ENCODE data around the gene CXCL16. TPM values are rescaled to one million over a fixed set of nuclear protein-coding genes. Genes with fewer than 3 reads are reported as not detected.

Gene CXCL16
- 0.41 TPM in 1 of 2 replicates, not detected in the other for total RNA-seq (2014; rRNA removed; shearing (Covaris generic); ENCODE audit: low replicate concordance)

GRCh38 chr17:4739122-4740024, at the start of gene CXCL16, which contains the start of gene ZMYND15:
Gene CXCL16 (minus strand): TSS chr17:4739928. CDS start chr17:4739339, 589 bp downstream.
Gene ZMYND15 (plus strand): TSS chr17:4739833. CDS start chr17:4740549, 716 bp downstream.
- in situ Hi-C loops (cut with HindIII; ENCODE audit: low pct_unique_long_range_greater_than_20kb, low sequenced_read_pairs), result no loop called here

GRCh38 chr17:4788807-4789700, 49.3 kb upstream of the CXCL16 start, which contains the start of gene GLTPD2:
Gene GLTPD2 (plus strand): TSS chr17:4788964. CDS start chr17:4789012, 48 bp downstream.
- DNase-seq (ENCODE audit: low read depth), result no peak
- in situ Hi-C loops (cut with HindIII; ENCODE audit: low pct_unique_long_range_greater_than_20kb, low sequenced_read_pairs), result no loop called here

More at GRCh38 chr17:4739122-4740024, at the start of gene CXCL16, which contains the start of gene ZMYND15:
- no peak for DNase-seq (ENCODE audit: low read depth)

GRCh38 chr17:4788159-4788806, 48.6 kb upstream of the CXCL16 start:
- DNase-seq (ENCODE audit: low read depth), result no peak
- in situ Hi-C loops (cut with HindIII; ENCODE audit: low pct_unique_long_range_greater_than_20kb, low sequenced_read_pairs), result no loop called here

- in situ Hi-C loops (cut with HindIII; ENCODE audit: low pct_unique_long_range_greater_than_20kb, low sequenced_read_pairs), result no loop called here
- DNase-seq (ENCODE audit: low read depth), result no peak
These were observed 46.8 kb upstream of the CXCL16 start for GRCh38 chr17:4786516-4786915.

- in situ Hi-C loops (cut with HindIII; ENCODE audit: low pct_unique_long_range_greater_than_20kb, low sequenced_read_pairs), result no loop called here
These were observed 46.4 kb upstream of the CXCL16 start, which contains the start of gene VMO1 for GRCh38 chr17:4786106-4786511. Gene VMO1 (minus strand): TSS chr17:4786364. CDS start chr17:4786352, 12 bp downstream.

GRCh38 chr17:4785311-4786105, 45.8 kb upstream of the CXCL16 start:
- in situ Hi-C loops (cut with HindIII; ENCODE audit: low pct_unique_long_range_greater_than_20kb, low sequenced_read_pairs), result no loop called here
- no peak for DNase-seq (ENCODE audit: low read depth)

More at GRCh38 chr17:4786106-4786511, 46.4 kb upstream of the CXCL16 start, which contains the start of gene VMO1:
- no peak for DNase-seq (ENCODE audit: low read depth)

- no peak for DNase-seq (ENCODE audit: low read depth)
- in situ Hi-C loops (cut with HindIII; ENCODE audit: low pct_unique_long_range_greater_than_20kb, low sequenced_read_pairs), result no loop called here
These were observed 42.9 kb upstream of the CXCL16 start for GRCh38 chr17:4782652-4783051.

GRCh38 chr17:4780325-4780955, 40.7 kb upstream of the CXCL16 start:
- in situ Hi-C loops (cut with HindIII; ENCODE audit: low pct_unique_long_range_greater_than_20kb, low sequenced_read_pairs), result no loop called here
- DNase-seq (ENCODE audit: low read depth), result no peak

GRCh38 chr17:4777969-4778760, 38.4 kb upstream of the CXCL16 start:
- no peak for DNase-seq (ENCODE audit: low read depth)
- in situ Hi-C loops (cut with HindIII; ENCODE audit: low pct_unique_long_range_greater_than_20kb, low sequenced_read_pairs), result no loop called here

GRCh38 chr17:4772235-4772613, 32.5 kb upstream of the CXCL16 start:
- in situ Hi-C loops (cut with HindIII; ENCODE audit: low pct_unique_long_range_greater_than_20kb, low sequenced_read_pairs), result no loop called here

GRCh38 chr17:4771519-4772234, 31.9 kb upstream of the CXCL16 start, which contains the start of gene TM4SF5:
Gene TM4SF5 (plus strand): TSS chr17:4771886. CDS start chr17:4771923, 37 bp downstream.
- no peak for DNase-seq (ENCODE audit: low read depth)
- in situ Hi-C loops (cut with HindIII; ENCODE audit: low pct_unique_long_range_greater_than_20kb, low sequenced_read_pairs), result no loop called here

More at GRCh38 chr17:4772235-4772613, 32.5 kb upstream of the CXCL16 start:
- DNase-seq (ENCODE audit: low read depth), result no peak

GRCh38 chr17:4769628-4770027, 29.9 kb upstream of the CXCL16 start:
- DNase-seq (ENCODE audit: low read depth), result no peak
- in situ Hi-C loops (cut with HindIII; ENCODE audit: low pct_unique_long_range_greater_than_20kb, low sequenced_read_pairs), result no loop called here

- in situ Hi-C loops (cut with HindIII; ENCODE audit: low pct_unique_long_range_greater_than_20kb, low sequenced_read_pairs), result no loop called here
- no peak for DNase-seq (ENCODE audit: low read depth)
These were observed 28.6 kb upstream of the CXCL16 start for GRCh38 chr17:4768298-4768697.

GRCh38 chr17:4766723-4767122, 27.0 kb upstream of the CXCL16 start:
- in situ Hi-C loops (cut with HindIII; ENCODE audit: low pct_unique_long_range_greater_than_20kb, low sequenced_read_pairs), result no loop called here

GRCh38 chr17:4766201-4766600, 26.5 kb upstream of the CXCL16 start:
- in situ Hi-C loops (cut with HindIII; ENCODE audit: low pct_unique_long_range_greater_than_20kb, low sequenced_read_pairs), result no loop called here
- DNase-seq (ENCODE audit: low read depth), result no peak

More at GRCh38 chr17:4766723-4767122, 27.0 kb upstream of the CXCL16 start:
- no peak for DNase-seq (ENCODE audit: low read depth)
